Thyroid gland (tissue), 4 donors: ENCODE results near the gene CTLA4.

Source experiments
- POLR2A ChIP-seq, 2 donors: fragments of 450-650 bp; IDR thresholded peaks; one replicate each; pipeline ENCODE4 v1.6.1; 2017; ENCODE audit warnings: antibody characterized with exemption in 2 of 2, mild to moderate bottlenecking in 2 of 2, moderate library complexity in 1 of 2
- TF ChIP-seq, protein P1 (sequence below), 6 experiments: fragments of 200-600 bp in 3 of 6; fragments of 450-650 bp in 3 of 6; sonication (generic) in 3 of 6; IDR thresholded peaks; one replicate each; pipeline ENCODE4 v1.5.1; 2016 to 2019; ENCODE audit warnings: antibody characterized with exemption in 6 of 6, mild to moderate bottlenecking in 2 of 6, inconsistent platforms in 1 of 6, moderate library complexity in 1 of 6

DNA sequence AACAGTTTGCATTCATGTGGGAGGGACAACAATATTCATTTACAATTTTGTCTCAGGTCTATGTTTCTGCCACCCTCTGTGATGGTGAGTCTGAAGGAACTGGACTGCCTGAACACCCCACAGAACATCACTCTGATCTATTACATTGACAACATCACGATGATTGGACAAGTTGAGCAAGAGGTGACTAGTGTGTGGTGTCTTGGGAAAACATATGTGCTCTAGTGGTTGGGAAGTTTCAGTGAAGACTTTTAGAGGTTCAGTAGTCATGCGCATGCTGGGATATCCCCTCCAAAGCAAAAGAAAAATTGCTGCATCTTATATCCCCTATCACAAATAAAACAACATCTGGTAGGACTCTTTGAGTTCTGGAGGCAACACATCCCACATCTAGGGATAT lies 18.6 kb upstream of the CTLA4 start:
- TF ChIP-seq, protein P1, sequence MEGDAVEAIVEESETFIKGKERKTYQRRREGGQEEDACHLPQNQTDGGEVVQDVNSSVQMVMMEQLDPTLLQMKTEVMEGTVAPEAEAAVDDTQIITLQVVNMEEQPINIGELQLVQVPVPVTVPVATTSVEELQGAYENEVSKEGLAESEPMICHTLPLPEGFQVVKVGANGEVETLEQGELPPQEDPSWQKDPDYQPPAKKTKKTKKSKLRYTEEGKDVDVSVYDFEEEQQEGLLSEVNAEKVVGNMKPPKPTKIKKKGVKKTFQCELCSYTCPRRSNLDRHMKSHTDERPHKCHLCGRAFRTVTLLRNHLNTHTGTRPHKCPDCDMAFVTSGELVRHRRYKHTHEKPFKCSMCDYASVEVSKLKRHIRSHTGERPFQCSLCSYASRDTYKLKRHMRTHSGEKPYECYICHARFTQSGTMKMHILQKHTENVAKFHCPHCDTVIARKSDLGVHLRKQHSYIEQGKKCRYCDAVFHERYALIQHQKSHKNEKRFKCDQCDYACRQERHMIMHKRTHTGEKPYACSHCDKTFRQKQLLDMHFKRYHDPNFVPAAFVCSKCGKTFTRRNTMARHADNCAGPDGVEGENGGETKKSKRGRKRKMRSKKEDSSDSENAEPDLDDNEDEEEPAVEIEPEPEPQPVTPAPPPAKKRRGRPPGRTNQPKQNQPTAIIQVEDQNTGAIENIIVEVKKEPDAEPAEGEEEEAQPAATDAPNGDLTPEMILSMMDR (IDR thresholded peaks at IDR 0.05) = no peak
- TF ChIP-seq POLR2A (IDR thresholded peaks at IDR 0.05) = no peak
